ENCODE results near the gene TMEM178B.

- TF ChIP-seq POLR2A (IDR thresholded peaks at IDR 0.05) (no peak), CTCF (IDR thresholded peaks at IDR 0.05) (no peak), EP300 (IDR thresholded peaks at IDR 0.05) (no peak)
Observed at GRCh38 chr7:141511676-141512396, 438.0 kb downstream of the TMEM178B start.

Measured in ovary (tissue), 3 donors.